ENCODE measurements around the gene KCNG3. TPM values are rescaled to one million over a fixed set of nuclear protein-coding genes. Genes with fewer than 3 reads are reported as not detected.

Gene KCNG3
- polyA plus RNA-seq, 3 donors: not detected

DNA sequence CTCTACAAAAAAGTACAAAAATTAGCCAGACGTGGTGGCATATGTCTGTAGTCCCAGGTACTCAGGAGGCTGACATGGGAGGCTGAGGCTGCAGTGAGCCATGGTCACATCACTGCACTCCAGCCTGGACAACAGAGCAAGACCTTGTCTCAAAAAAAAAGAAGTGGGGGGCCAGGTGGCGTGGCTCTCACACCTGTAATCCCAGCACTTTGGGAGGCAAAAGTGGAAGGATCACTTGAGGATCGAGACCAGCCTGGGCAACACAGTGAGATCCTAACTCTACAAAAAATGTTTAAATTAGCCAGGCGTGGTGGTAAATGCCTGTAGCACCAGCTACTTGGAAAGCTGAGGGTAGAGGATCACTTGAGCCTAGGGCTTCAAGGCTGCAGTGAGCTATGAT is 23.1 kb downstream of the KCNG3 start:
- Histone ChIP-seq H3K4me2 (replicated peaks; ENCODE audit: extremely low read depth, low read length, poor library complexity, severe bottlenecking) (no peak overlapping the region), H3K4me3 (replicated peaks in 1 of 3; ENCODE audit: low read depth in 2 of 3, low read length in 3 of 3) (no peak overlapping the region), H3K79me2 (ENCODE audit: insufficient read depth, low read length) (no peaks in the 10 kb centered on the region), H2AFZ (ENCODE audit: insufficient read depth, low read depth, low read length, poor library complexity, severe bottlenecking) (no peak overlapping the region), H3K27me3 (ENCODE audit: control insufficient read depth in 2 of 2, insufficient read depth in 2 of 2, low read length in 2 of 2) (no peaks in the 10 kb centered on the region), H3K27ac (ENCODE audit: low read depth in 1 of 2, low read length in 2 of 2) (no peak overlapping the region), H3K9me3 (replicated peaks in 1 of 2; ENCODE audit: control insufficient read depth in 1 of 2, insufficient read depth in 1 of 2, low read length in 2 of 2) (no peaks in the 10 kb centered on the region), H4K20me1 (ENCODE audit: insufficient read depth, low read length) (no peaks in the 10 kb centered on the region), H3K36me3 (replicated peaks in 1 of 2; ENCODE audit: control insufficient read depth in 1 of 2, insufficient read depth in 2 of 2, low read length in 2 of 2) (no peaks in the 10 kb centered on the region), H3K9ac (ENCODE audit: insufficient read depth, low read length, poor library complexity, severe bottlenecking) (no peak overlapping the region), H3K4me1 (ENCODE audit: control insufficient read depth in 1 of 2, insufficient read depth in 2 of 2, low read length in 2 of 2) (no peaks in the 10 kb centered on the region)
- H3K27ac Mint-ChIP-seq: no peak overlapping the region
- peaks cover 0 to 5% (median 0%) of the 10 kb centered on the region in 7 donors for H3K9me3 Mint-ChIP-seq
- H3K36me3 Mint-ChIP-seq: no peaks in the 10 kb centered on the region
- TF ChIP-seq, protein P1, sequence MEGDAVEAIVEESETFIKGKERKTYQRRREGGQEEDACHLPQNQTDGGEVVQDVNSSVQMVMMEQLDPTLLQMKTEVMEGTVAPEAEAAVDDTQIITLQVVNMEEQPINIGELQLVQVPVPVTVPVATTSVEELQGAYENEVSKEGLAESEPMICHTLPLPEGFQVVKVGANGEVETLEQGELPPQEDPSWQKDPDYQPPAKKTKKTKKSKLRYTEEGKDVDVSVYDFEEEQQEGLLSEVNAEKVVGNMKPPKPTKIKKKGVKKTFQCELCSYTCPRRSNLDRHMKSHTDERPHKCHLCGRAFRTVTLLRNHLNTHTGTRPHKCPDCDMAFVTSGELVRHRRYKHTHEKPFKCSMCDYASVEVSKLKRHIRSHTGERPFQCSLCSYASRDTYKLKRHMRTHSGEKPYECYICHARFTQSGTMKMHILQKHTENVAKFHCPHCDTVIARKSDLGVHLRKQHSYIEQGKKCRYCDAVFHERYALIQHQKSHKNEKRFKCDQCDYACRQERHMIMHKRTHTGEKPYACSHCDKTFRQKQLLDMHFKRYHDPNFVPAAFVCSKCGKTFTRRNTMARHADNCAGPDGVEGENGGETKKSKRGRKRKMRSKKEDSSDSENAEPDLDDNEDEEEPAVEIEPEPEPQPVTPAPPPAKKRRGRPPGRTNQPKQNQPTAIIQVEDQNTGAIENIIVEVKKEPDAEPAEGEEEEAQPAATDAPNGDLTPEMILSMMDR (IDR thresholded peaks at IDR 0.05): no peak
- no peaks in the 10 kb centered on the region for H3K4me1 Mint-ChIP-seq
- DNase-seq: no peak
- intact Hi-C loops (cut with micrococcal nuclease): no loop called here
- H3K4me3 Mint-ChIP-seq: no peak overlapping the region
- peaks cover 6 to 10% (median 7%) of the 10 kb centered on the region in 3 donors for H3K27me3 Mint-ChIP-seq (ENCODE audit: low read depth in 3 of 3)
- WGBS (ENCODE audit: insufficient coverage): 94% methylated on average over 2 of the region's 4 CpGs

DNA sequence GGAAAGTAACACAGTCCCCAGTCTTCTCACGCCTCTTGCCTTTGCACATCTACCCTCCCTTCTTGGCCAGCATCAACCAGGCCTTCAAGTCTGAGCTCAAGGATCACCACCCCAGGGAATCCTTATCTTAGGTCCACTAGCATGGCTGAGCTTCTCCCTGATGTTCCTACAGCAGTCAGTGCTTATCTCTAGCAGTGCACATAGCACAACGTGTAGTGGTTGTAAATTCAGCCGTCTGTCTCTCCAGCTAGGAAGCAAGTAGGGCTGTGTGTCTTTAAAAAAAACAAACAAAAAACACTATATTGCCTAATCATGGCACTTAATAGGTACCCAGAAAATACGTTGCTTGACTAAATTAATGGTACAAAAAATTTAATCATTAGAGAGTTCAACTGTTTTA is 29.2 kb downstream of the KCNG3 start:
- no peaks in the 10 kb centered on the region for H3K36me3 Mint-ChIP-seq
- intact Hi-C loops (cut with micrococcal nuclease): no loop called here

More for the DNA sequence above, 29.2 kb downstream of the KCNG3 start:
- Histone ChIP-seq H3K79me2 (ENCODE audit: insufficient read depth, low read length) (no peaks in the 10 kb centered on the region), H3K36me3 (replicated peaks in 1 of 2; ENCODE audit: control insufficient read depth in 1 of 2, insufficient read depth in 2 of 2, low read length in 2 of 2) (no peaks in the 10 kb centered on the region), H2AFZ (ENCODE audit: insufficient read depth, low read depth, low read length, poor library complexity, severe bottlenecking) (no peak overlapping the region), H3K9ac (ENCODE audit: insufficient read depth, low read length, poor library complexity, severe bottlenecking) (no peak overlapping the region), H4K20me1 (ENCODE audit: insufficient read depth, low read length) (no peaks in the 10 kb centered on the region), H3K9me3 (replicated peaks in 1 of 2; ENCODE audit: control insufficient read depth in 1 of 2, insufficient read depth in 1 of 2, low read length in 2 of 2) (no peaks in the 10 kb centered on the region), H3K27me3 (ENCODE audit: control insufficient read depth in 2 of 2, insufficient read depth in 2 of 2, low read length in 2 of 2) (no peaks in the 10 kb centered on the region), H3K4me2 (replicated peaks; ENCODE audit: extremely low read depth, low read length, poor library complexity, severe bottlenecking) (no peak overlapping the region), H3K27ac (ENCODE audit: low read depth in 1 of 2, low read length in 2 of 2) (no peak overlapping the region), H3K4me3 (replicated peaks in 1 of 3; ENCODE audit: low read depth in 2 of 3, low read length in 3 of 3) (no peak overlapping the region), H3K4me1 (ENCODE audit: control insufficient read depth in 1 of 2, insufficient read depth in 2 of 2, low read length in 2 of 2) (no peaks in the 10 kb centered on the region)
- peaks cover 0 to 3% (median 0%) of the 10 kb centered on the region in 7 donors for H3K9me3 Mint-ChIP-seq
- 100% methylated on average over 1 of the region's 4 CpGs for WGBS (ENCODE audit: insufficient coverage)
- no peak overlapping the region for H3K4me3 Mint-ChIP-seq
- TF ChIP-seq, protein P1 (IDR thresholded peaks at IDR 0.05): no peak
- DNase-seq: no peak
- H3K27me3 Mint-ChIP-seq (ENCODE audit: low read depth in 3 of 3): peaks cover 5 to 11% (median 5%) of the 10 kb centered on the region in 3 donors
- no peaks in the 10 kb centered on the region for H3K4me1 Mint-ChIP-seq
- no peak overlapping the region for H3K27ac Mint-ChIP-seq
